CD14-positive monocyte (primary cell): Measurements from ENCODE around the gene HACD4. TPM values are rescaled to one million over a fixed set of nuclear protein-coding genes. Genes with fewer than 3 reads are reported as not detected.

Source experiments
- DNase-seq, 3 donors: peaks; one replicate each; pipeline ENCODE4 v3.0.0-alpha.2; 2011 to 2022
- H2AFZ ChIP-seq: 2 replicates; pipeline ENCODE4 v1.6.0; 2012; ENCODE audit warnings: mild to moderate bottlenecking, low read depth, low read length, inconsistent platforms; ENCODE audit not compliant: insufficient read depth, poor library complexity, severe bottlenecking
- H3K27ac ChIP-seq, 2 donors: 1 replicate in 1 of 2; 2 replicates in 1 of 2; pipeline ENCODE4 v1.5.1; 2012 to 2013; ENCODE audit warnings: low read length in 2 of 2, control low read depth in 1 of 2, inconsistent platforms in 1 of 2, low read depth in 1 of 2, mild to moderate bottlenecking in 1 of 2
- H3K27me3 ChIP-seq, 2 donors: one replicate each; pipeline versions ENCODE4 v1.6.0 to v1.6.1; 2011 to 2013; ENCODE audit warnings: low read length in 2 of 2; ENCODE audit not compliant: control insufficient read depth in 2 of 2, insufficient read depth in 2 of 2
- H3K36me3 ChIP-seq, 2 donors: replicated peaks in 1 of 2; 1 replicate in 1 of 2; 2 replicates in 1 of 2; pipeline versions ENCODE4 v1.5.1 to v1.6.1; 2012 to 2013; ENCODE audit warnings: low read length in 2 of 2, control low read depth in 1 of 2, inconsistent platforms in 1 of 2, mild to moderate bottlenecking in 1 of 2; ENCODE audit not compliant: insufficient read depth in 2 of 2, control insufficient read depth in 1 of 2
- H3K4me1 ChIP-seq, 2 donors: 1 replicate in 1 of 2; 2 replicates in 1 of 2; pipeline versions ENCODE4 v1.5.1 to v1.6.1; 2012 to 2013; ENCODE audit warnings: low read length in 2 of 2, control low read depth in 1 of 2, inconsistent platforms in 1 of 2, mild to moderate bottlenecking in 1 of 2, moderate library complexity in 1 of 2; ENCODE audit not compliant: insufficient read depth in 2 of 2, control insufficient read depth in 1 of 2
- H3K4me2 ChIP-seq: replicated peaks from 2 replicates; pipeline ENCODE3; 2012; ENCODE audit warnings: low read length, moderate library complexity, mild to moderate bottlenecking; ENCODE audit not compliant: poor library complexity, severe bottlenecking; ENCODE audit errors: extremely low read depth
- H3K4me3 ChIP-seq, 3 experiments: fragments of 200-600 bp in 1 of 3; sonication (generic) in 1 of 3; replicated peaks in 1 of 3; 1 replicate in 2 of 3; 2 replicates in 1 of 3; pipeline ENCODE4 v1.5.1; 2011 to 2013; ENCODE audit warnings: low read length in 3 of 3, mild to moderate bottlenecking in 3 of 3, control low read depth in 2 of 3, low read depth in 2 of 3, inconsistent platforms in 1 of 3, moderate library complexity in 1 of 3
- H3K79me2 ChIP-seq: 2 replicates; pipeline ENCODE4 v1.6.0; 2012; ENCODE audit warnings: mild to moderate bottlenecking, control low read depth, inconsistent platforms, low read length, moderate library complexity; ENCODE audit not compliant: insufficient read depth
- H3K9ac ChIP-seq: 2 replicates; pipeline ENCODE4 v1.6.0; 2017; ENCODE audit warnings: low read length, mild to moderate bottlenecking; ENCODE audit not compliant: insufficient read depth, poor library complexity, severe bottlenecking
- H3K9me3 ChIP-seq, 2 donors: replicated peaks in 1 of 2; 1 replicate in 1 of 2; 2 replicates in 1 of 2; pipeline versions ENCODE4 v1.5.1 to v1.6.1; 2012 to 2013; ENCODE audit warnings: low read length in 2 of 2, control low read depth in 1 of 2; ENCODE audit not compliant: control insufficient read depth in 1 of 2, insufficient read depth in 1 of 2
- H4K20me1 ChIP-seq: 2 replicates; pipeline ENCODE4 v1.6.0; 2012; ENCODE audit warnings: mild to moderate bottlenecking, low read length, control low read depth, moderate library complexity; ENCODE audit not compliant: insufficient read depth
- H3K27ac Mint-ChIP-seq, 7 donors: one replicate each; pipeline ENCODE4 v1.8.0; 2020; ENCODE audit warnings: mild to moderate bottlenecking in 7 of 7, mixed read lengths in 7 of 7, moderate library complexity in 6 of 7, inconsistent platforms in 2 of 7
- H3K27me3 Mint-ChIP-seq, 3 donors: one replicate each; pipeline ENCODE4 v1.8.0; 2021 to 2022; ENCODE audit warnings: low read depth in 3 of 3, mild to moderate bottlenecking in 3 of 3, mixed read lengths in 3 of 3, moderate library complexity in 3 of 3, inconsistent platforms in 1 of 3
- H3K36me3 Mint-ChIP-seq, 2 donors: one replicate each; pipeline ENCODE4 v1.8.0; 2020; ENCODE audit warnings: mixed read lengths in 2 of 2, inconsistent platforms in 1 of 2, mild to moderate bottlenecking in 1 of 2
- H3K4me1 Mint-ChIP-seq: one replicate; pipeline ENCODE4 v1.8.0; 2020; ENCODE audit warnings: mild to moderate bottlenecking, mixed read lengths
- H3K4me3 Mint-ChIP-seq, 2 donors: one replicate each; pipeline ENCODE4 v1.8.0; 2020; ENCODE audit warnings: mild to moderate bottlenecking in 2 of 2, mixed read lengths in 2 of 2, moderate library complexity in 1 of 2
- H3K9me3 Mint-ChIP-seq, 7 donors: one replicate each; pipeline ENCODE4 v1.8.0; 2020 to 2022; ENCODE audit warnings: mixed read lengths in 7 of 7, mild to moderate bottlenecking in 6 of 7, moderate library complexity in 6 of 7, inconsistent platforms in 2 of 7
- WGBS: methylation state at CpG from one replicate; pipeline ENCODE4 v1.1.5; 2013; ENCODE audit warnings: missing lambda C conversion rate; ENCODE audit not compliant: insufficient coverage; 5-methylcytosine and 5-hydroxymethylcytosine counted together
- intact Hi-C, 2 donors: fragments of 100-400 bp; cut with micrococcal nuclease; formaldehyde crosslinking; loops; one replicate each; pipeline versions ENCODE4 v1.15.0 to v1.15.1; 2023
- polyA plus RNA-seq, 3 donors: library from polyadenylated mRNA; depleted of rRNA in 1 of 3; unstranded in 2 of 3; stranded (reverse) in 1 of 3; fragments of 300-500 nt in 2 of 3; fragments of >200 nt in 1 of 3; fragmentation: Illumina TruSeq in 2 of 3; gene quantifications; 1 replicate in 2 of 3; 2 replicates in 1 of 3; pipeline ENCODE4 v1.2.3, GENCODE V29; 2012 to 2021
- TF ChIP-seq, protein P1 (sequence below): fragments of 200-600 bp; IDR thresholded peaks from one replicate; pipeline ENCODE4 v1.8.0; 2022; ENCODE audit warnings: antibody characterized with exemption, mild to moderate bottlenecking

HACD4 gene
- polyA plus RNA-seq, 3 donors, result 23.9 to 28.7 (median 27.5) TPM

DNA sequence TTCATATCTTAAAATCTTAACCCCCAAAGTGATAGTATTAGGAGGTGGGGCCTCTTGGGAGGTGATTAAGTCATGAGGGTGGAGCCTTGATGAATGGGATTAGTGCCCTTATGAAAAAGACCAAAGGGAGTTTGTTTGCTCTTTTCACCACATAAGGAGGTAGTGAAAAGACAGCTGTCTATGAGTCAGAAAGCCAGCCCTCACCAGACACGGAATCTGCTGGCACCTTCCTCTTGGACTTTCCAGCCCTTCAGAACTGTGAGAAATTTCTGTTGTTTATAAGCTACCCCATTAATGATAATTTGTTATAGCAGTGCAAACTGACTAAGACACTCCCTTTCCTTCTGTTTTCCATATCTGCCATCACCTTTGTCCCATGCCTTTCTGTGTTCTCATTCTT is 25.5 kb upstream of the HACD4 start:
- Histone ChIP-seq H2AFZ (no peak overlapping the region), H3K36me3 (no peaks in the 10 kb centered on the region), H3K27me3 (no peaks in the 10 kb centered on the region), H3K4me2 (no peak overlapping the region), H3K9me3 (no peaks in the 10 kb centered on the region), H3K79me2 (no peaks in the 10 kb centered on the region), H3K4me3 (no peak overlapping the region), H3K27ac (no peak overlapping the region), H3K9ac (no peak overlapping the region), H4K20me1 (no peaks in the 10 kb centered on the region), H3K4me1 (peaks cover 4 to 7% of the 10 kb centered on the region in 2 donors)
- intact Hi-C loops, result no loop called here
- H3K4me3 Mint-ChIP-seq, result no peak overlapping the region
- TF ChIP-seq, protein P1, sequence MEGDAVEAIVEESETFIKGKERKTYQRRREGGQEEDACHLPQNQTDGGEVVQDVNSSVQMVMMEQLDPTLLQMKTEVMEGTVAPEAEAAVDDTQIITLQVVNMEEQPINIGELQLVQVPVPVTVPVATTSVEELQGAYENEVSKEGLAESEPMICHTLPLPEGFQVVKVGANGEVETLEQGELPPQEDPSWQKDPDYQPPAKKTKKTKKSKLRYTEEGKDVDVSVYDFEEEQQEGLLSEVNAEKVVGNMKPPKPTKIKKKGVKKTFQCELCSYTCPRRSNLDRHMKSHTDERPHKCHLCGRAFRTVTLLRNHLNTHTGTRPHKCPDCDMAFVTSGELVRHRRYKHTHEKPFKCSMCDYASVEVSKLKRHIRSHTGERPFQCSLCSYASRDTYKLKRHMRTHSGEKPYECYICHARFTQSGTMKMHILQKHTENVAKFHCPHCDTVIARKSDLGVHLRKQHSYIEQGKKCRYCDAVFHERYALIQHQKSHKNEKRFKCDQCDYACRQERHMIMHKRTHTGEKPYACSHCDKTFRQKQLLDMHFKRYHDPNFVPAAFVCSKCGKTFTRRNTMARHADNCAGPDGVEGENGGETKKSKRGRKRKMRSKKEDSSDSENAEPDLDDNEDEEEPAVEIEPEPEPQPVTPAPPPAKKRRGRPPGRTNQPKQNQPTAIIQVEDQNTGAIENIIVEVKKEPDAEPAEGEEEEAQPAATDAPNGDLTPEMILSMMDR, result no peak
- WGBS, result no CpG with 5 or more reads among the region's 1 CpG
- no peaks in the 10 kb centered on the region for H3K36me3 Mint-ChIP-seq
- peak in 1 of 3 donors; percentile 12 for DNase-seq
- H3K9me3 Mint-ChIP-seq, result peaks cover 0 to 9% (median 0%) of the 10 kb centered on the region in 7 donors
- no peaks in the 10 kb centered on the region for H3K27me3 Mint-ChIP-seq
- peaks cover 13% of the 10 kb centered on the region for H3K4me1 Mint-ChIP-seq
- H3K27ac Mint-ChIP-seq, result no peak overlapping the region

DNA sequence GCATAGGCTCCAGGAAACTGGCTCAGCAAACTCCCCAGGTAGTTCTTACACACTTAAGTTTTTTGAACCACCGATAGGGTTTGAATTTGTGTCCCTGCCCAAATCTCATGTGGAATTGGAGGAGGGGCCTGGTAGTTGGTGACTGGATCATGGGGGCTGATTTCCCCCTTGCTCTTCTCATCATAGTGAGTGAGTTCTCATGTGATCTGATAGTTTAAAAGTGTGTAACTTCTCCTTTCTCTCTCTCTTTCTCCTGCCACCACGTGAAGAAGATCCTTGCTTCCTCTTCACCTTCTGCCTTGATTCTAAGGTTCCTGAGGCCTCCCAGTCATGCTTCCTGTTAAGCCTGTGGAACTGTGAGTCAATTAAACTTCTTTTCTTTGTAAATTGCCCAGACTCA is 22.4 kb upstream of the HACD4 start:
- Mint-ChIP-seq H3K27me3 (peaks cover 0 to 2% (median 0%) of the 10 kb centered on the region in 3 donors), H3K4me3 (no peak overlapping the region), H3K9me3 (peaks cover 0 to 9% (median 0%) of the 10 kb centered on the region in 7 donors), H3K4me1 (peaks cover 3% of the 10 kb centered on the region), H3K27ac (no peak overlapping the region), H3K36me3 (no peaks in the 10 kb centered on the region)
- peak; percentile 12 to 54 (median 27) for DNase-seq
- Histone ChIP-seq H4K20me1 (no peaks in the 10 kb centered on the region), H3K27me3 (no peaks in the 10 kb centered on the region), H2AFZ (no peak overlapping the region), H3K9me3 (no peaks in the 10 kb centered on the region), H3K9ac (no peak overlapping the region), H3K27ac (no peak overlapping the region), H3K79me2 (no peaks in the 10 kb centered on the region), H3K4me3 (no peak overlapping the region), H3K36me3 (no peaks in the 10 kb centered on the region), H3K4me2 (no peak overlapping the region), H3K4me1 (no peaks in the 10 kb centered on the region)
- TF ChIP-seq, protein P1, result no peak
- intact Hi-C loops, result no loop called here
- no CpG with 5 or more reads among the region's 2 CpGs for WGBS
